NCI-H524 (cell line): Measurements from ENCODE around the gene SAMD4B.
"Not testable (repeated sequence)": the region's sequence is repeated elsewhere in the genome, so short reads cannot be mapped to it uniquely, and the experiment has no call there.

Experiments
- DNase-seq, 2 experiments: peaks; one replicate each; lab custom pipeline; 2025; lab: John Stamatoyannopoulos, UW

Gene SAMD4B

DNA sequence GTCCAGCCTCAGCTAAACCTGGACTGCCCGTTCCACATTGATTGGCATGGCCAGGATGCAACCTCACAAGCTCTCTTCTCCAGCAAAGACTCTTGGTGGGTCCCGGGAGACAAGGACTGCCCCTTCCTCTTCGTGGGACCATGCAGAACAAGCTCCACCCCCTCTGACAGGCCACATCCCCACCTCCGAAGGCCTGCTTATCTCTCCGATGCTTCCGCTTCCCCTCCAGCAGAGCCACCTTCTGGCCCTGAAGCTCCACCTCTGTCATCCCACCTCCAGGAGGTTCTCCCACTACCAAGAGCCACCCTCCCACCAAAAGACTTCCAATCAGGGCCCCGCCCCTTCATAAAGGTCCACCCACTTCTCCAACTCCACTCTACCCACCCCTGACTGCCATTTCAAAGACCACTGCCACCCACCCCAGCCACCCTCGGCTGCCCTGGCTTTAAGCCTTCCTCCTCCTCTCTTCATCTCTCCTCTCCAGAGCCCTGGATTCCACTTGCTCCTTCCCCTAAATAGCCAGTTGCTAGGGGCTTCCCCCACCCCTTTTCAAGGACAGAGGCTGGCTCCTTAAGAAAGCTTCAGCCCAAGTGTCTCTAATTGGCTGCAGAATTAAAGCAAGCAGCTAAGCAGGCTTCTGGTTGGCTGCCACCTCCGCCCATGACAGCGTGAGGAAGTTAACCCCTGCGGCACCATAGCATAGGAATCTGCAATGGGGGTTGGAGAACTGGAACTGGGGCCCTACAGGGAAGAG is 31.5 kb upstream of the SAMD4B start:
- DNase-seq: no peak

GRCh38 chr19:39314016-39314728 is 28.0 kb upstream of the SAMD4B start:
- no peak for DNase-seq

- no peak for DNase-seq
Measured at GRCh38 chr19:39315933-39316332, 26.3 kb upstream of the SAMD4B start.

- no peak for DNase-seq
Measured at GRCh38 chr19:39316627-39317321, 25.4 kb upstream of the SAMD4B start.

- DNase-seq: no peak
Measured at GRCh38 chr19:39317476-39317875, 24.7 kb upstream of the SAMD4B start.

DNA sequence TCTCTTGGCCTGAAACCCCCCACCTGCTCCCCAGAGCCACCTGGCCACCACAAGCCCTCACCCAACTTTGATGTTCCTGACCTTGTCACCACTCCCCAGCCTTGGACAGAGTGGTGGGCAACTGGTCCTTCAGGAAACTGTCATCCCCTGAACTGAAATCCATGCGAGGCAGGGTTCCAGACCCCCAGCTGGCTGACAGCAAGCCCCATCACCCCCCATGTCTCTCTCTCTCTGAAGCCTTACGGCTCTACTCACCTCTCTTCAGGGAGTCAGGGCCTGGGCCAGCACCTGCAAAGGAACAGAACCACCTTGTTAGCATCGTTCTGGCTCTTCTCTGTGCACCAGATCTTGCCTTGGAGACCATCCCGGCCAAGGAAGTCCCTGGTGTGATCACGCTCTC is 24.1 kb upstream of the SAMD4B start:
- DNase-seq: no peak

DNA sequence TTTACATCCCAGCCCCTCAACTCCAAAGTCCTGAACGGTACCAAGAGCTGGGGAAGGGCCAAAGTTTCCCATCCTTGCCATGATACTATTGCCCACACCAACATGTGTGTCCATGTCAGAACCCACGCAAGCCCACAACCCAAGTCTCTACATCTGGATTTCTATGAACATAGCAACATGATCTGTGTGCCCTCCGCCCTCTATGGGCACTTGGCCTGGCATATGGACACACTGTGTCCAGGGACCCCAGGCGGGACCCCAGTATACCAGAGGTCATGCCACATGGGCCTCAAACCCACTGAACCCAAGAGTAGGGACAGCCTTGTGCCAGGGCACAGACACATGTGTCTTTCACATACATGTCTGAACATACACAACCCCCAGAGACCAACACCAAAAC is 23.5 kb upstream of the SAMD4B start:
- no peak for DNase-seq

- DNase-seq: no peak
Measured at GRCh38 chr19:39319098-39319891, 22.9 kb upstream of the SAMD4B start.

DNA sequence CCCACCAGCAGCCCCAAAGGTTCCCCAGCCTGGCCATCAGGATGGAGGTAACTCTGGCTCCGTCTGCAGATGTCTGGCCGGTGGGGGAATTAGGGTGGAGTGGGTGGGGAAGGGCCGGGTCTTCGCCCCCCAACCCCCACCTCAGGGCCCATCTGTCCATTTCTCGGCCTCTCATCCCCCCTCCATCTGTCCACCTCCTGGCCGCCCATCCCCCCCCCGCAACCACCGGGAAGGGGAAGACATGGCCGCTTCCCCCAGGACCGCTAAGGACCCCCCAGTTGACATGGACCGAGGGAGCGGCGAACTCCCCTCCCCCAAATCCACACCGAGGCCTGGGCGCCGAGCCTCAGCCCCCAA is 22.4 kb upstream of the SAMD4B start:
- peak; percentile 77 to 94 for DNase-seq

- DNase-seq: no peak
Measured at GRCh38 chr19:39321117-39321831, 20.9 kb upstream of the SAMD4B start.

GRCh38 chr19:39321832-39322176 is 20.4 kb upstream of the SAMD4B start:
- no peak for DNase-seq

DNA sequence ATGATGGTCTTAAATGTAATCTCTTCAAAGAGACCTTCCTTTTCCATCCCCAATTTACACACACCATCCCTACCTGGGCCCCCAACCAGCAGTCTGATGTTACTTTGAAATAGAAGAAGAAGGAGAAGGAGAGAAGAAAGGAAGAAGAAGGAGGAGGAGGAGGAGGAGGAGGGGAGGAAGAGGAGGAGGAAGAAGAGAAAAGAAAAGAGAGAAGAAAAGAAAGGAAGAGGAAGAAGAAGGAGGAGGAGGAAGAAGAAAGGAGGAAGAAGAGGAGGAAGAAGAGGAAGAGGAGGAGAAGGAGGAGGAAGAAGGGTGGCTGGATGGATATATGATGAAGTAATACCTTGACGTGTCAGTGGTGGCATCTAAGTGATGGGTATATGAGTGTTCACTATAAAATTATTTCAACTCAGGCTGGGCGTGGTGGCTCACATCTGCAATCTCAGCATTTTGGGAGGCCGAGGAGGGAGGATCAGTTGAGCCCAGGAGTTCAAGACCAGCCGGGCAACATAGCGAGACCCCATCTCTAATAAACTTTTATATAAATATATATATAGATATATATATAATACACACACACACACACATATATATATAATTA is 17.9 kb upstream of the SAMD4B start:
- no peak for DNase-seq

DNA sequence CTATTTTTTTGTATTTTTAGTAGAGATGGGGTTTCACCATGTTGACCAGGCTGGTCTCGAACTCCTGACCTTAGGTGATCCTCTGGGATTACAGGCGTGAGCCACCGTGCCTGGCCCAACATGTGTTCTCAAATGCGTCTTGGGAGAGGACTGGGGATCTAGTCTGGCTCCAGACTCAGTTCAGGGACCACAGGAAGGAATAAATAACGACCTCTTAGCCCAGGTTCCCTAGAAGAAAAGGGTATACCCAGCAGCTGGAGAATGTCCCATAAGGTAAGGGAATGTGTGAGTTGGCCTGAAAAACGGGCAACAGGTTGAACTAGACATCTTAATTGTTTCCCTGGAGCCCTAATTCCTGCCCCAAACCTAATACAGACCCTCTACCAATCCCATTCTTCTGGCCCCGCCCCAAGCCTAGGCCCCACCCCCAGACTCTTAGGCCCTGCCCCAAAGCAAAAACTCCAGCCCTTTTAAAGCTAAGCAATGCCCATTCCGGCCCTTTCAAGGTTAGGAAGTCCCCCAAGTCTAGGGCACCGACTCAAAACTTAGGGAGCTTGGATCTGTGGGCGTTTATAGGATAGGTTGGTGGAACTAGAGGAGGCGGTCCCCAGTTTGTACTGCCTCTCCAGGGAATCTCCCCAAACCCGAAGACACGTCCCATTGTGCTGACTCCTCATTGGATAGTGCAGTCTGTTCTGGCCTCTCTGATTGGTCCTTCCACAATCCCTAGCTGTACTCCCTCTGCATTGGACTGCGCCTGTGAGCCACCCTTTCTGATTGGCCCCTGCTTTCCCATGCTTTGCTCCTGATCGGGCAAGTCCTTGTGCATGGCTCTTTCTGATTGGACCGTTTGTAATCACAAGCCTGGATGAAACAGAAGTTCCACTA is 16.2 kb upstream of the SAMD4B start:
- peak; percentile 40 to 42 for DNase-seq

DNA sequence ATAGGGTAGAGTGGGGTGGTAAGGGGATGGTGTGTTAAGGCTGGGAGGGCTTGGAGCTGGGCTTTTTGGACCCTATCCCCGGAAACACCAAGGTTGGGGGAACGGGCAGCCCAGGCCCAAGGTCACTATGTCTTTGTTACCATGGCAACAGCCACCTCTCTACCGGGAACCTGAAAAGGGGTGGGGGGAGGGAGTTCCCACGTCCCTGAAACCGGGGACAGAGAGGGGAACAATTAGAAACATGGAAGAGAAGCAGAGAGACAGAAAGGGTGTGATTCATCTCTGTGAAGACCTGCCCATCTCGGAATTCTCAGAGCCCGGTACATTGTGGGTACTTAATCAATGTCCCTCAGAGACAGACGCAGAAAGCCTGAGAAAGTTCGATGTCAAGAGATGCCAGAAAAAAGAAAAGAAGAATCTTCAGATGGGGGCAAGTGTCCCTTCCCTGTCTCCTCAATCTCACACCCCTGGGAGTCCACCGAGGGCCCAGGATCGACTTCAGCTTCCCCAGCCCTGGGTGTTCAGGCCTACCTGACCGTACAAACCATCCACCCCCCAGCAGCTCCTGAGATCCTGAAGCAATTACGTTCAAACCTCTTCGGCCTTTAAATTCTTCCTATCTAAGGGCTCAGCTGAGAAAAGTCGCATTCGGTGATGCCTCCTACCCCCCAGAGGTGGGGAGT is 14.7 kb upstream of the SAMD4B start:
- no peak for DNase-seq

- DNase-seq: peak; percentile 60 to 74
Measured at GRCh38 chr19:39328046-39328705, 14.0 kb upstream of the SAMD4B start.

- DNase-seq: no peak
Measured at GRCh38 chr19:39329948-39330347, 12.3 kb upstream of the SAMD4B start.

- DNase-seq: no peak
Measured at GRCh38 chr19:39332293-39332692, 9.9 kb upstream of the SAMD4B start.

GRCh38 chr19:39332738-39333137 is 9.5 kb upstream of the SAMD4B start:
- not testable (repeated sequence) for DNase-seq

- no peak for DNase-seq
Measured at GRCh38 chr19:39333507-39333906, 8.7 kb upstream of the SAMD4B start.
